GM08714 (cell line): ENCODE results near the gene PRR32.
"Not testable (repeated sequence)": the region's sequence is repeated elsewhere in the genome, so short reads cannot be mapped to it uniquely, and the experiment has no call there.

ENCODE experiments used
- H3K4me3 ChIP-seq: fragments of 200-500 bp; sonication (Bioruptor generic); 2 replicates; pipeline ENCODE4 v1.5.1; 2014; ENCODE audit warnings: mild to moderate bottlenecking, low read length, inconsistent platforms
- ZNF274 ChIP-seq: IDR thresholded peaks from 2 replicates; pipeline ENCODE4 v1.6.1; 2012; ENCODE audit warnings: mild to moderate bottlenecking, low read depth, low read length

PRR32 gene

GRCh38 chrX:126819429-126819828 lies at the start of gene PRR32:
Gene PRR32, plus strand, starts transcription at chrX:126819729. Its CDS starts 115 bp downstream, at chrX:126819844.
- TF ChIP-seq ZNF274: no peak
- no peak within 1 kb of the TSS for H3K4me3 ChIP-seq

GRCh38 chrX:126770179-126770578 lies 49.4 kb upstream of the PRR32 start:
- TF ChIP-seq ZNF274: no peak
- H3K4me3 ChIP-seq: no peak overlapping the region

- no peak for TF ChIP-seq ZNF274
- no peak overlapping the region for H3K4me3 ChIP-seq
These were observed 34.0 kb upstream of the PRR32 start for GRCh38 chrX:126785539-126785938.

- TF ChIP-seq ZNF274: no peak
- no peak overlapping the region for H3K4me3 ChIP-seq
These were observed 20.5 kb upstream of the PRR32 start for GRCh38 chrX:126799059-126799458.

GRCh38 chrX:126806784-126807183 lies 12.7 kb upstream of the PRR32 start:
- not testable (repeated sequence) for H3K4me3 ChIP-seq

- no peak overlapping the region for H3K4me3 ChIP-seq
- TF ChIP-seq ZNF274: no peak
These were observed 3.7 kb upstream of the PRR32 start for GRCh38 chrX:126815806-126816205.

- TF ChIP-seq ZNF274: no peak
- no peak overlapping the region for H3K4me3 ChIP-seq
These were observed 1.3 kb downstream of the PRR32 start for GRCh38 chrX:126820700-126821420.

GRCh38 chrX:126824338-126825007 lies 4.9 kb downstream of the PRR32 start:
- H3K4me3 ChIP-seq: no peak overlapping the region
- TF ChIP-seq ZNF274: no peak

- no peak for TF ChIP-seq ZNF274
These were observed 6.2 kb downstream of the PRR32 start for GRCh38 chrX:126825566-126826193.

GRCh38 chrX:126836186-126836585 lies 16.7 kb downstream of the PRR32 start:
- no peak for TF ChIP-seq ZNF274
- H3K4me3 ChIP-seq: no peak overlapping the region

More at GRCh38 chrX:126825566-126826193, 6.2 kb downstream of the PRR32 start:
- no peak overlapping the region for H3K4me3 ChIP-seq

- TF ChIP-seq ZNF274: no peak
- H3K4me3 ChIP-seq: no peak overlapping the region
These were observed 27.6 kb downstream of the PRR32 start for GRCh38 chrX:126847143-126847542.

- no peak for TF ChIP-seq ZNF274
- no peak overlapping the region for H3K4me3 ChIP-seq
These were observed 36.5 kb downstream of the PRR32 start for GRCh38 chrX:126855839-126856524.
